Stimulated activated CD4-positive, alpha-beta T cell treated with anti-CD3 and anti-CD28 coated beads, Interleukin-4, amount 100 ng/mL, for 4 hours (primary cell): ENCODE data around the gene MPPED2.

ENCODE experiments used
- DNase-seq, 2 experiments: peaks; one replicate each; pipeline ENCODE4 v3.0.0-alpha.2; 2020

MPPED2 gene

DNA sequence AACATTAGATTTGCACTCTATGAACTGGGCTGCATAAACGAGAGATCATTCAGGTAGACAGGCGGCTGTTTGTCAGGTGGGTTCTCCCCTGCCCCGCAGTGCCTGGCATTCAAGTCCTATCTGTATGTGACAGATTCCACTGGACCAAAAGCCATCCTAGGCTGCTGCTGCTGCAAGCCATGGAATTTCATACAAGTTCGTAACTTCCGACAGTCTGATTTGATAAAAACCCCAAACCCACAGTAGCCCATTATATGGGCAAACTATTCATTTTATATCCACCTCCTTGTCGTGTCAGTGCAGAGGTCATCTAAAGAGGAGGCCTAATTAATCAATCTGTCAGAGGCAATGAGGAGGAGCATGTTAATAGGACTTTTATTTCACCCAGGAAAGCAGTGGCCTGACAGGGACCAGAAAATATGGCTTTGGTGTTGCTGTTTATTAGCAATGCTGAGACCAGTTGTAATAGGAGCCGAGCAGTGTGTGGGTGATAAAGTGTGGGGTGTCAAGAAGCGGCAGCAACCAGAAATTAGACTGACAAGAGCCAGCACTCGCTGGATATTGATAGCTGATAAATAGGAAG, 139.0 kb downstream of the MPPED2 start:
- DNase-seq, result no peak

DNA sequence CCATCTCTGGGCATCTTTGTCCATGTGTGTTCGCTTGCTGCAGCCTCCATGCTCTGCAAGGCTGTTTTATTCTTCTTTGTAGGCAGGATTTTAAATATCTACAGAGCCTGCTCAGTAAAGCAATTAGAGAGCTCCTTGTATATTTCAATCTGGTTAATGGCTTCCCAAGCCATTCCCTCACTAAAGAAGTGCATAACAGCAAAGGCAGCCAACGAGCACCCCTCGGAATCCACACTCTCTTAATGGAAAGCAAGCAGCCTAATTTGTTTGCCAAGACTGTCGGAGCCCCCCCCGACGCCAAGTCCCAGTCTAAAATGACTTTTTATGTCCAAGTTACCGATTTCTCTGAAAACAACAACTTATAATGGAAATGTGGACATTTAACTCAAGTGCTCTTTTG, 139.6 kb downstream of the MPPED2 start:
- no peak for DNase-seq

GRCh38 chr11:30445056-30445455, 141.1 kb downstream of the MPPED2 start:
- DNase-seq, result no peak

DNA sequence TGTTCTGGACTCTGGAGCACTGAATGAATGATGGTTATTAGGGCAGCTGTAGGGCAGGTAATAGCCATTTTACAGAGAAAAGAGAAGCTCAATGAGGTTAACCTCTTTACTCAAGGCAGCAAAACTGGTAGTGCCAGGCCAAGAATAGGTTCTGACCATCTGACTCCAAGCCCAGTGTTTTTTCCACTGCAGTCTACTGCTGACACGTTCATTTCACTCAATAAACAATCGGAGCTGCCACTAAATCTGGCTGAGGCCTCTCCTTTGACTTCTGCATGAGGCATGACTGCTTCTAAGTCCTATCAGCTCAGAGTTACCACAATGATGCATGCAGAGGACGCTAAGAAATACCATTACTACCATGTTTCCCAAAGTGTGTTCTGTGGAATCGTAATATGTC, 145.6 kb downstream of the MPPED2 start:
- no peak for DNase-seq

GRCh38 chr11:30436801-30437200, 149.4 kb downstream of the MPPED2 start:
- DNase-seq, result no peak

GRCh38 chr11:30435488-30435887, 150.7 kb downstream of the MPPED2 start:
- DNase-seq, result no peak

DNA sequence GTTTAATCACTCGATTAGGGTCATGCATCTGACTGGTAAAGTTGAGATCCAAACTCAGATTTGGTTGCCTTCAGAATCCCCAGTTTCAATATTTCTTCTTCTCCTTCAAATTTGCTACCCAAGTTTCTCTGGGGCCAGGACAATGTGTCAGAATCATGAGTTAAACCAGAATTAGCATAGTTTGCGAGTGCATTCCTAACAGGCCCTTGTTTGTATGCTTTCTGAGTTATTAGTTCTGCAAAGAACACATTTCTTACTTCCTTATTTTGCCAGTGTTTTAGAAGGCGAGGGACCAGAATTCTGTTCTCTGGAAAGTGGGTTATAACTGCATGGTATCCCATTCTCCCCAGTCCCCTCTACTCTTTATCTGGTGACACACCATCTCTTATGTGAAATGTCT, 151.3 kb downstream of the MPPED2 start:
- no peak for DNase-seq

DNA sequence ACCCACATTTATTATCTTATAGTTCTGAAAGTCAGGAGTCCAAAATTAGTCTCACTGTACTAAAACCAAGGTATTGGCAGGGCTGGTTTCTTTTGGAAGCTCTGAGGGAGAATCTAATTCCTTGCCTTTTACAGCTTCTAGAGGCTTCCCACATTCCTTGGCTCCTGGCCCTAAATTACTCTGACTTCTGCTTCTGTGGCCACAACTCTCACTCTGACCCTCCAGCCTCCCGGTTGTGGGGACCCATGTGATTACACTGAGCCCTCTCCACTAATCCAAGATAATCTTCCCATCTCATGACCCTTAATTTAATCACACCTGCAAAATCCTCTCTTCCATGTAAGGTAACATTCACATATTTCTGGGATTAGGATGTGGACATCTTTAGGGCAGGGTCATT, 152.3 kb downstream of the MPPED2 start:
- no peak for DNase-seq

- DNase-seq, result no peak
These were observed 153.4 kb downstream of the MPPED2 start for GRCh38 chr11:30432716-30433115.

DNA sequence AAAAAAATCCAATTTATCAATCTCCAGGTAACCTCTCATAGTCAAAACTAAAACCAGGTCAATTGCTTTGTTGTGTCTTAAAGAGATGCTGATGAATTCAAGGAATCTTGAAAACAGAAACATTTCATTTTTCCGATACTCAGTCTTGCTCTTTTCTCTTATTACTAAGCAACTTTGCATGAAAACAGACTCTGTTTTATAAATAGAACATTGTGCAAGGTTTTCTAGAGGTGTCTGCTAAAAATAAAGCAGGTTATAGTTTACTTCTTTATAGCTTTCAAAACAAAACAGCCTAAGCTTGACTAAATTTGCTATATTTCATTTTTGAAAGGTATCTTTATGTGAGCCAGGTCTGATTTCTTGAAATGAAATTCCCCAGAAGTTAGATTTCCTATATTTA, 154.0 kb downstream of the MPPED2 start:
- DNase-seq, result no peak

DNA sequence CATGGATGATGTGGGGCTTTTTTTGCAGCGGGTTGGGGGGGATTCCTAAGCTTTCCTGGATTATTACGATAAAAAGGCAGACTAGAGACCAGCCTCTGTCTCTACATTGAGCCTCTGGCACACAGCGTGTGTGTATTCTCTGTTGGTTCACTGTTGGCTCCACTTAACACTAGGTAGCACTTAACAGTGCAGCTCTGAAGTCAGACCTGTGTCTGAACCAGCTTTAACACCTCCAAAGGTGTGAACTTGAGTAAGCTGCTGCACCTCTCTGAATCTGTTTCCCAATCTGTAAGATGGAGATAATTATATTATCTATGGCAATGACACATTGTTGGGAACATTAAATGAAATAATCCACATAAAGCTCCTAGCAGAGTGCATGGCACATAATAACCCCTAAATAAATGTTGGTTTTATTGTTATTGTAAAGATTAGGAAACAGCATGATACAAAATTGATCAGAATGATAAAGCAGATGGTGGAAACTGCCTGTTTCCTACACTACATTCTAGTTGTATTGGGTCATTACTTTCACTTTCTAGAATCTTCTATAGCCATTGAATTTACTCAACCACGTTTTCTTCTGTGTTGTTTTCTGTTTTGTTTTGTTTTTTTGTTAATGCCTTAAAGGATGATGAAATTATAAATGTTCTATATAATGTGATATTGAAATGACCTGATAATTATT, 154.9 kb downstream of the MPPED2 start:
- no peak for DNase-seq

- DNase-seq, result no peak
These were observed 156.6 kb downstream of the MPPED2 start for GRCh38 chr11:30429550-30429949.

- no peak for DNase-seq
These were observed 159.4 kb downstream of the MPPED2 start for GRCh38 chr11:30426781-30427180.

GRCh38 chr11:30424844-30425243, 161.3 kb downstream of the MPPED2 start:
- DNase-seq, result no peak

- no peak for DNase-seq
These were observed 161.8 kb downstream of the MPPED2 start for GRCh38 chr11:30424321-30424720.

GRCh38 chr11:30423886-30424285, 162.3 kb downstream of the MPPED2 start:
- no peak for DNase-seq

GRCh38 chr11:30423279-30423648, 162.9 kb downstream of the MPPED2 start:
- no peak for DNase-seq

GRCh38 chr11:30422447-30423278, 163.5 kb downstream of the MPPED2 start:
- no peak for DNase-seq

DNA sequence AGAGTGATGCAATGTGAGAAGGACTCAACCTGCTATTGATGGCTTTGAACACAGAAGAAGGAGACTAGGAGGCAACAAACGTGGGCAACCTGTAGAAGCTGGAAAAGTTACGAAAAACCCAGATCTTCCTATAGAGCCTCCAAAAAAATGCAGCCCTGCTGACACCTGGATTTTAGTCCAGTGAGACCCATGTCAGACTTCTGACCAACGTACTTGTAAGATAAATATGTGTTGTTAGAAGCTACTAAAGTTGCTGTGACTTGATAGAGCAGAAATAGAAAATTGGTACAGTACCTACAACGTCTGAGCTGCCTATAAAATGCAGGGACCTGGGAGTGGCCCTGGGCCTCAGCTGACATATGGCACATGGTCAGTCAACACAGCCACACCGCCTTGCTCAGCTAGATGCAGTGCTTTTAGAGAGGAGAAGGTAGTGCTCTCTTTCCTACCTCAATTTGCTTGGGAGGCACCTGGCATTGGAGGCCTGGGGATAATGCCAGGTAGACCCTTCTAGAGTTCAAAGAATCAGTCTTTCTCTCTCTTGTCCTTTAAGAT, 165.8 kb downstream of the MPPED2 start:
- no peak for DNase-seq

DNA sequence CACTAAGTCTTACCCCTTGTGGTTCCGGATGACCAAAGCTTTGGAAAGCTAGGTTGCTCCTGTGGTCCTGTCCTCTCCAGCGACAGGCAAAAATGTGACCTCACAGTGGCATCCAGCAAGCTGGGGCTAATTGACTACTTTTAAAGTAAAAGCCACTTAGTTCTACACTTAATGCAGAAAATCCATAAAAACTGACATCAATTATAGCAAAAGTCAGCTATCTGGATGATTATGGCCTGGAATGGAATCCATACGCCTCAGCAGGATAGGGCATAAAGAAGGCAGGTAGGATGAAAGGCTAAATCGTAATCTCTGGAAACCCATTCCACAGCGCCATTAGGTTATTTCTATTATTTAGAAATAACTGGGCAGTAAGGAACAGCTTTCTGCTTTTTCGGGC, 171.3 kb downstream of the MPPED2 start:
- DNase-seq, result no peak

DNA sequence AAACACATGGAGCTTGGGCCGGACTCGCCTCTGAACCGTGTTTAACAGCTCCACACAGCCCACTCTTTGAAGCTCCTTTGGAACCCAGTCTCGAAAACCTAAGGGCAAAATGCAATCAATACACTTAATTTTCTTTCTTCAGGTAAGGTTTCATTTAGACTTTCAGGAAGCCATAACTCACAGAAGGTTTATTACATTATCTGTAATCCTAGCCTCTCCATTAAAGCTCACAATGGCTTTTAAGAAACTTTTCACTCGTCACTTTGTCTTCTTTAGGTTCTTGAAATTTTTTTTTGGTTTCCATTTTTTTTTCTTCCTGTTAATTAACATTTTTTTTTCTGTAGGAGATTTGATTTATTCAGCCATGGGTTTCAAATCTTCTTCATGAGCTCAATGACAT, 171.9 kb downstream of the MPPED2 start:
- DNase-seq, result no peak

DNA sequence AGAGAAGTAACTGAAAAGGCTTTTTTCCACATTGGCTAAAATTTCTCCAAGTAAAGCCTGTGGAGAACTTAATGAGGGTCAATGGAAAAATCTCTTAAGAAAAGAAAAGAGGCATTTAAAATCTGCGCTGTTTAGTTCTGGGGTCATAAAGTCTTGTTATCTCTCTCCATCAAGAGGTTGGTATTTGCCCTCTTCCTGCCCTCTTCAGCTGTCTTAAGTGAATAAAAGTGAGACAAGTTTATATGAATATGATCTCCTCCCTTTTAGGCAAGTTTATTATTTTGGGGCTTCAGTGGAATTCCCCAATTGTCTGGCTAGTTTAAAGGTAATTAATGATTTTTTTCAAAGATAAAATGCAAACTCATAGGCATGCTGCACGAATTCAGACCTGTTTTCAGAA, 173.6 kb downstream of the MPPED2 start:
- DNase-seq, result no peak

DNA sequence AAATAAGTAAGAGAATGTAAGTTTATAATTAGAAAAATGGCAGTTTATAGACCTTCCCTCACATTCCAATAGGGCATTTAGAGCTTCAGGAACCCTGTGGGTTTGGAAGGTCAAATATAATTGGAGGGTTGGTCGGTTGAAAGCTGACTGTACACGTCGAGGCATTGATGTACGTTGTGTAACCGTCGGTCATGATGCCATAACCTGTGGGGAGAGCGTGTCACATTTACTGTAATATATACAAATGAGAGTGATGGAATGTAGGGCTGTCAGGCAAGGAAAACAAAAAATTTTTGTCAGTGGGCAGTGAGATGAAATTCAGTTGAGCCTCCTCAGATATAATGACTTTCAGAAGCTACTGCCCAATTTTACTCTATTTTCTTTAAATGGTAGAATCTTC, 174.8 kb downstream of the MPPED2 start:
- DNase-seq, result no peak
